ENCODE measurements around the gene NTSR2.
"Not testable (repeated sequence)": the region's sequence is repeated elsewhere in the genome, so short reads cannot be mapped to it uniquely, and the experiment has no call there.

The NTSR2 gene

DNA sequence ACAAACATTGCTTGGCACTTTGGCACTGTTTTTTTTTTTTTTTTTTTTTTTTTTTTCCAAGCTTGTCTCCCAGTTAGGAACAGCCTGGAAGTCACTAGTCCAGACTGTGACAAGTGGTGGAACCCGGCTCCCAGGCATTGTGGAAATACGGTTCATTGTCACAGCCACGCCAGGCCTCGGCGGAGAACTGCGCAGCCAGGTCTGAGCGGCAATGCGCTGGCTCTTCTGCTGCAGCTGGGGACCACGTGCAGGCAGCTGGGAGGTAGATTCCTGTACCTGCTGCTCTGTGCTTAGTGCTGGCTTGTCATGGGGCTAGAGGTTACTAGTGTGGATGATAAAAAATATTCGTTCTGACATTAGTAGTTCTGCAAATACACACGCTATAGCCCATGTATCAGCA lies 5.0 kb downstream of the NTSR2 start:
- Histone ChIP-seq H3K36me3 (replicated peaks; ENCODE audit: insufficient read depth, low read length) (no peaks in the 10 kb centered on the region), H3K9ac (ENCODE audit: low read length) (no peak overlapping the region), H3F3A (ENCODE audit: insufficient read depth, low read length) (no peaks in the 10 kb centered on the region), H3K27me3 (replicated peaks; ENCODE audit: insufficient read depth, low read length) (0 out of 2 replicates have a peak, but pooled peaks cover 2% of the 10 kb centered on the region), H3K4me2 (ENCODE audit: low read depth, low read length) (no peak overlapping the region), H3K4me3 (ENCODE audit: low read length) (no peak overlapping the region), H3K4me1 (ENCODE audit: low read length) (no peaks in the 10 kb centered on the region), H2AFZ (ENCODE audit: low read length) (no peak overlapping the region), H3K9me3 (replicated peaks; ENCODE audit: insufficient read depth, low read length) (no peaks in the 10 kb centered on the region), H3K27ac (ENCODE audit: low read length) (no peak overlapping the region), H3K9me2 (replicated peaks; ENCODE audit: insufficient read depth, low read length) (no peaks in the 10 kb centered on the region), H4K20me1 (ENCODE audit: insufficient read depth, low read length) (no peaks in the 10 kb centered on the region), H3K79me2 (ENCODE audit: low read length) (no peaks in the 10 kb centered on the region)
- DNase-seq: no peak
- TF ChIP-seq EZH2phosphoT487 (IDR thresholded peaks at IDR 0.05; ENCODE audit: low read length) (no peak), EZH2 (optimal IDR thresholded peaks at IDR 0.05; ENCODE audit: low read depth, low read length) (no peak)
- TF ChIP-seq, protein P1, sequence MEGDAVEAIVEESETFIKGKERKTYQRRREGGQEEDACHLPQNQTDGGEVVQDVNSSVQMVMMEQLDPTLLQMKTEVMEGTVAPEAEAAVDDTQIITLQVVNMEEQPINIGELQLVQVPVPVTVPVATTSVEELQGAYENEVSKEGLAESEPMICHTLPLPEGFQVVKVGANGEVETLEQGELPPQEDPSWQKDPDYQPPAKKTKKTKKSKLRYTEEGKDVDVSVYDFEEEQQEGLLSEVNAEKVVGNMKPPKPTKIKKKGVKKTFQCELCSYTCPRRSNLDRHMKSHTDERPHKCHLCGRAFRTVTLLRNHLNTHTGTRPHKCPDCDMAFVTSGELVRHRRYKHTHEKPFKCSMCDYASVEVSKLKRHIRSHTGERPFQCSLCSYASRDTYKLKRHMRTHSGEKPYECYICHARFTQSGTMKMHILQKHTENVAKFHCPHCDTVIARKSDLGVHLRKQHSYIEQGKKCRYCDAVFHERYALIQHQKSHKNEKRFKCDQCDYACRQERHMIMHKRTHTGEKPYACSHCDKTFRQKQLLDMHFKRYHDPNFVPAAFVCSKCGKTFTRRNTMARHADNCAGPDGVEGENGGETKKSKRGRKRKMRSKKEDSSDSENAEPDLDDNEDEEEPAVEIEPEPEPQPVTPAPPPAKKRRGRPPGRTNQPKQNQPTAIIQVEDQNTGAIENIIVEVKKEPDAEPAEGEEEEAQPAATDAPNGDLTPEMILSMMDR (IDR thresholded peaks at IDR 0.05; ENCODE audit: low read length): no peak

DNA sequence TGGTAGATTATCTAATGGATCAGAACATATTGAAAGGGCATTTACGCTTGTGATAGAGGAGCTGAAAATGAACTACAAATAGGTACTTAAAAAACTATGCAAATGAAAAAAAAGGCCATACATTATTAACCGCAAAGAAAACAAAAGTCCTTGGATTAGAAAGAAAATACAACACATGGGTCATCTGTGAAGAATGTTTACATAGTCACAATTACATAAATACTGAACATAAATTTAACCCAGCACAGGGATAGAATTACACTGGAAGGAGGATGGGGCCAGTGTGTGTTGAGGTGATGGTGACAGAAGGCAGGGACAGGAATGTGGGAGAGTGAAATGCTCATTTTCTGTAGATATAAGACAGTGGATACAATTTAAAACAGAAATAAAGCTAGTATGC lies 6.6 kb downstream of the NTSR2 start:
- Histone ChIP-seq H3K27ac (ENCODE audit: low read length) (no peak overlapping the region), H3K4me2 (ENCODE audit: low read depth, low read length) (no peak overlapping the region), H3K4me3 (ENCODE audit: low read length) (no peak overlapping the region), H3F3A (ENCODE audit: insufficient read depth, low read length) (no peaks in the 10 kb centered on the region), H4K20me1 (ENCODE audit: insufficient read depth, low read length) (no peaks in the 10 kb centered on the region), H3K36me3 (replicated peaks; ENCODE audit: insufficient read depth, low read length) (no peaks in the 10 kb centered on the region), H3K9me3 (replicated peaks; ENCODE audit: insufficient read depth, low read length) (no peaks in the 10 kb centered on the region), H3K79me2 (ENCODE audit: low read length) (no peaks in the 10 kb centered on the region), H3K9ac (ENCODE audit: low read length) (no peak overlapping the region), H3K27me3 (replicated peaks; ENCODE audit: insufficient read depth, low read length) (0 out of 2 replicates have a peak, but pooled peaks cover 4% of the 10 kb centered on the region), H2AFZ (ENCODE audit: low read length) (no peak overlapping the region), H3K9me2 (replicated peaks; ENCODE audit: insufficient read depth, low read length) (no peaks in the 10 kb centered on the region), H3K4me1 (ENCODE audit: low read length) (no peaks in the 10 kb centered on the region)
- no peak for DNase-seq
- TF ChIP-seq EZH2 (optimal IDR thresholded peaks at IDR 0.05; ENCODE audit: low read depth, low read length): no peak
- no peak for TF ChIP-seq EZH2phosphoT487 (IDR thresholded peaks at IDR 0.05; ENCODE audit: low read length)
- TF ChIP-seq, protein P1 (IDR thresholded peaks at IDR 0.05; ENCODE audit: low read length): no peak

DNA sequence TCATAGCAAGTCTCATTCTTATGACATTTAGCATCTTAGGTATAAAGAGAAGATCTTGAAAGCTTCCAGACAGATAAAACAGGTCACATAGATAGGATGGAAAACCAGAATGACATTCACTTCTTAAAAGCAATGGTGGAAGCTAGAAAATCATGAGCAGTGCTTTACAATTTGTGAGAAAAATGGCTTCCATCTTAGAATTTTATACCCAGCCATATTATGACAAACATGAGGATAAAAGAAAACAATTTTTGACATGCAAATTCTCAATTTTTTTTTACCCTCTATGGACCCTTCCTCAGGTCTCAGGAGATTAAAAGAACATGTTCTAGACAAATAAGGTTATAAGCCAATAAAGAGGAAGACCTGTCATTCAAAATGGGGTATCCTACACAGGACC lies 7.1 kb downstream of the NTSR2 start:
- no peak for TF ChIP-seq EZH2phosphoT487 (IDR thresholded peaks at IDR 0.05; ENCODE audit: low read length)
- DNase-seq: no peak
- H3K4me1 ChIP-seq (ENCODE audit: low read length): no peaks in the 10 kb centered on the region

DNA sequence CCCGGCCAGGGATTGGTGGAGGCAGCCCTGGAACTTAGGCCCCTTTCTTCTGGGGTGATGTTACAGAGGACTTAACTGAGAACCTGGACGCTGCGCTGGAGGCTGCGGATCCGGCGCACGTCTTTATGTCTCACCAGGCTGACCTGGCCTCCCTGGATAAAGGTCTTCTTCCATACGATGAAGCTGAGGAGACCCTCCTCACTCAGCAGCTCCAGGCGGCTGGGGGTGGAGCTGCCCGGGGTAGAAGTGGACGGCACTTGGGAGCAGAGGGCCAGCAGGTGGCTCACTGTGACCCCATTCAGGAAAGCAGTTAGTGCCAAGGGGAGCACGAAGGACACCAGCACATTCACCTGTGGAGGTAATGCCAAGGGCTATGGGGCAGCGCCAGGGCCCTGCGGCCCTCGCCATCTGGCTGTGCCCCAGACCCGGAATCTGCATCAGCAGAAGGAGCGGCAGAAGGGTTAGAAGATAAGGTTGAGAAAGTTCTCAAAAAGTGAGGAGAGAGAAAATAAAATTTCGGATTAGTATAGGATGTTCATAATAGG lies 8.0 kb downstream of the NTSR2 start:
- Histone ChIP-seq H3K9me3 (replicated peaks; ENCODE audit: insufficient read depth, low read length) (no peaks in the 10 kb centered on the region), H2AFZ (ENCODE audit: low read length) (no peak overlapping the region), H3K9ac (ENCODE audit: low read length) (no peak overlapping the region), H4K20me1 (ENCODE audit: insufficient read depth, low read length) (no peaks in the 10 kb centered on the region), H3K27ac (ENCODE audit: low read length) (no peak overlapping the region), H3K79me2 (ENCODE audit: low read length) (no peaks in the 10 kb centered on the region), H3K9me2 (replicated peaks; ENCODE audit: insufficient read depth, low read length) (no peaks in the 10 kb centered on the region), H3K4me2 (ENCODE audit: low read depth, low read length) (no peak overlapping the region), H3K36me3 (replicated peaks; ENCODE audit: insufficient read depth, low read length) (no peaks in the 10 kb centered on the region), H3K4me1 (ENCODE audit: low read length) (no peaks in the 10 kb centered on the region), H3F3A (ENCODE audit: insufficient read depth, low read length) (no peaks in the 10 kb centered on the region), H3K4me3 (ENCODE audit: low read length) (no peak overlapping the region), H3K27me3 (replicated peaks; ENCODE audit: insufficient read depth, low read length) (0 out of 2 replicates have a peak, but pooled peaks cover 4% of the 10 kb centered on the region)
- no peak for DNase-seq
- TF ChIP-seq EZH2 (optimal IDR thresholded peaks at IDR 0.05; ENCODE audit: low read depth, low read length): no peak
- no peak for TF ChIP-seq EZH2phosphoT487 (IDR thresholded peaks at IDR 0.05; ENCODE audit: low read length)
- TF ChIP-seq, protein P1 (IDR thresholded peaks at IDR 0.05; ENCODE audit: low read length): no peak

More for the DNA sequence above, 7.1 kb downstream of the NTSR2 start:
- Histone ChIP-seq H3K9ac (ENCODE audit: low read length) (no peak overlapping the region), H3F3A (ENCODE audit: insufficient read depth, low read length) (no peaks in the 10 kb centered on the region), H3K4me3 (ENCODE audit: low read length) (no peak overlapping the region), H3K27me3 (replicated peaks; ENCODE audit: insufficient read depth, low read length) (0 out of 2 replicates have a peak, but pooled peaks cover 4% of the 10 kb centered on the region), H3K9me3 (replicated peaks; ENCODE audit: insufficient read depth, low read length) (no peaks in the 10 kb centered on the region), H3K4me2 (ENCODE audit: low read depth, low read length) (no peak overlapping the region), H3K27ac (ENCODE audit: low read length) (no peak overlapping the region), H2AFZ (ENCODE audit: low read length) (no peak overlapping the region), H3K79me2 (ENCODE audit: low read length) (no peaks in the 10 kb centered on the region), H3K36me3 (replicated peaks; ENCODE audit: insufficient read depth, low read length) (no peaks in the 10 kb centered on the region), H4K20me1 (ENCODE audit: insufficient read depth, low read length) (no peaks in the 10 kb centered on the region), H3K9me2 (replicated peaks; ENCODE audit: insufficient read depth, low read length) (no peaks in the 10 kb centered on the region)

DNA sequence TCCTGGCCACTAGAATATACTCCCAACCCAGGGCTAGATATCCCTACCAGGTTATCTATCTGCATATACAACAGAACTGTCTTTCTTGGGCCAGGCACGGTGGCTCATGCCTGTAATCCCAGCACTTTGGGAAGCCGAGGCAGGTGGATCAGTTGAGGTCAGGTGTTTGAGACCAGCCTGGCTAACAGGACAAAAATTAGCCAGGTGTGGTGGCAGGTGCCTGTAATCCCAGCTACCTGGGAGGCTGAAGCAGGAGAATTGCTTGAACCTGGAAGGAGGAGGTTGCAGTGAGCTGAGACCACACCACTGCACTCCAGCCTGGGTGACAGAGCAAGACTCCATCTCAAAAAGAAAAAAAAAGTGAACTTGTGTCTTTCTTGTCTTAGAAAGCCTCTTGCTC lies 9.6 kb downstream of the NTSR2 start:
- H3F3A ChIP-seq (ENCODE audit: insufficient read depth, low read length); H3K9me2 ChIP-seq (replicated peaks; ENCODE audit: insufficient read depth, low read length); H3K79me2 ChIP-seq (ENCODE audit: low read length); H3K4me2 ChIP-seq (ENCODE audit: low read depth, low read length); H3K4me1 ChIP-seq (ENCODE audit: low read length); H3K27me3 ChIP-seq (replicated peaks; ENCODE audit: insufficient read depth, low read length); H2AFZ ChIP-seq (ENCODE audit: low read length); H4K20me1 ChIP-seq (ENCODE audit: insufficient read depth, low read length); DNase-seq; H3K27ac ChIP-seq (ENCODE audit: low read length); H3K9me3 ChIP-seq (replicated peaks; ENCODE audit: insufficient read depth, low read length); H3K36me3 ChIP-seq (replicated peaks; ENCODE audit: insufficient read depth, low read length); H3K4me3 ChIP-seq (ENCODE audit: low read length); H3K9ac ChIP-seq (ENCODE audit: low read length): not testable (repeated sequence)

Data from MM.1S (cell line).